A549 (cell line): ENCODE data around the gene GRAMD1A. TPM values are rescaled to one million over a fixed set of nuclear protein-coding genes. Genes with fewer than 3 reads are reported as not detected.

Experiments
- ATAC-seq, 2 experiments: fragments of 200-7000 bp in 1 of 2; fragments of >200 bp in 1 of 2; cut with Nextera tagmentation in 1 of 2; cut with Tn5 transposase in 1 of 2; 3 replicates each; pipeline versions ENCODE4 v1.8.0 to v1.9.1; 2018 to 2020; ENCODE audit warnings: mild to moderate bottlenecking in 1 of 2, moderate library complexity in 1 of 2
- CTCF ChIA-PET: fragments of 300-600 bp; sonication (Branson Sonifier 250); formaldehyde crosslinking; extraction: SDS; loops from one replicate; lab custom pipeline; 2021; ENCODE audit warnings: antibody characterized with exemption, inconsistent platforms; lab: Yijun Ruan, JAX
- POLR2A ChIA-PET: fragments of 350-600 bp; formaldehyde crosslinking; extraction: SDS; loops from one replicate; lab custom pipeline; 2021; ENCODE audit warnings: antibody characterized with exemption, inconsistent platforms; lab: Yijun Ruan, JAX
- DNase-seq, 2 experiments: peaks; one replicate each; pipeline versions ENCODE4 v3.0.0 to v3.0.0-alpha.2; 2011 to 2016; ENCODE audit warnings: low read depth in 1 of 2, low spot score in 1 of 2
- FAIRE-seq: peaks from 2 replicates; lab custom pipeline; 2011; peaks lifted over from hg19 to GRCh38; lab: Jason Lieb, UNC
- H3K27ac ChIP-seq, 2 experiments: fragments of >200 bp; sonication (Bioruptor Twin); formaldehyde crosslinking; 3 replicates each; pipeline ENCODE4 v1.5.1; 2016 to 2017
- H3K4me1 ChIP-seq: fragments of >200 bp; sonication (Bioruptor Twin); formaldehyde crosslinking; 3 replicates; pipeline ENCODE4 v1.6.1; 2016
- H3K4me2 ChIP-seq: fragments of >200 bp; sonication (Bioruptor Twin); formaldehyde crosslinking; 3 replicates; pipeline ENCODE4 v1.6.1; 2016
- H3K4me3 ChIP-seq: fragments of >200 bp; sonication (Bioruptor Twin); formaldehyde crosslinking; 3 replicates; pipeline ENCODE4 v1.5.1; 2016
- H3K9me3 ChIP-seq: fragments of >200 bp; sonication (Bioruptor Twin); formaldehyde crosslinking; 3 replicates; pipeline ENCODE4 v1.6.1; 2016
- BCL3 ChIP-seq: fragments of >200 bp; sonication (Bioruptor Twin); formaldehyde crosslinking; IDR thresholded peaks from 3 replicates; pipeline ENCODE4 v1.6.1; 2016
- CBX2 ChIP-seq: fragments of 200-600 bp; sonication (generic); IDR thresholded peaks from 2 replicates; pipeline ENCODE4 v1.6.1; 2016; ENCODE audit warnings: low read depth, mild to moderate bottlenecking, borderline replicate concordance
- CBX8 ChIP-seq: fragments of 200-600 bp; sonication (generic); IDR thresholded peaks from 2 replicates; pipeline ENCODE4 v1.6.1; 2016
- CHD4 ChIP-seq: fragments of 200-600 bp; sonication (generic); IDR thresholded peaks from 2 replicates; pipeline ENCODE4 v1.6.1; 2016; ENCODE audit warnings: antibody characterized with exemption, mild to moderate bottlenecking, borderline replicate concordance
- EHF ChIP-seq: fragments of 250-450 bp; sonication (Bioruptor Pico); IDR thresholded peaks from 2 replicates; pipeline ENCODE4 v1.5.0; 2020; ENCODE audit warnings: mild to moderate bottlenecking
- EHMT2 ChIP-seq: fragments of 200-600 bp; sonication (generic); IDR thresholded peaks from 2 replicates; pipeline ENCODE4 v1.6.1; 2016; ENCODE audit warnings: antibody characterized with exemption, low read depth, mild to moderate bottlenecking, moderate library complexity
- ELK1 ChIP-seq: fragments of 150-350 bp; IDR thresholded peaks from 2 replicates; pipeline ENCODE4 v1.6.1; 2014; ENCODE audit warnings: low read depth, mild to moderate bottlenecking, low read length
- HES2 ChIP-seq: fragments of >200 bp; sonication (Bioruptor Twin); formaldehyde crosslinking; IDR thresholded peaks from 2 replicates; pipeline ENCODE4 v1.6.1; 2016
- HOXB13 ChIP-seq: fragments of 250-450 bp; sonication (Bioruptor Pico); IDR thresholded peaks from 2 replicates; pipeline ENCODE4 v1.5.0; 2020; ENCODE audit warnings: low read depth, mild to moderate bottlenecking, moderate library complexity
- JUN ChIP-seq, 2 experiments: fragments of >200 bp; sonication (Bioruptor Twin); formaldehyde crosslinking; IDR thresholded peaks; 2 replicates in 1 of 2; 3 replicates in 1 of 2; pipeline ENCODE4 v1.6.1; 2016 to 2017
- JUNB ChIP-seq: fragments of >200 bp; sonication (Bioruptor Twin); formaldehyde crosslinking; IDR thresholded peaks from 2 replicates; pipeline ENCODE4 v1.6.1; 2016
- KDM5A ChIP-seq: fragments of 200-600 bp; sonication (generic); IDR thresholded peaks from 2 replicates; pipeline ENCODE4 v1.6.1; 2016; ENCODE audit warnings: antibody characterized with exemption, mild to moderate bottlenecking
- MAX ChIP-seq: IDR thresholded peaks from 2 replicates; pipeline ENCODE4 v1.6.1; 2012
- MYC ChIP-seq: IDR thresholded peaks from 2 replicates; pipeline ENCODE4 v1.6.1; 2012; ENCODE audit warnings: mild to moderate bottlenecking, inconsistent platforms, low read length, improper control_type of control experiment, borderline replicate concordance
- NPAS2 ChIP-seq: fragments of 250-450 bp; sonication (Bioruptor Pico); IDR thresholded peaks from 2 replicates; pipeline ENCODE4 v1.8.0; 2022; ENCODE audit warnings: mild to moderate bottlenecking, moderate library complexity, borderline replicate concordance
- NR3C1 ChIP-seq: fragments of >200 bp; sonication (Bioruptor Twin); formaldehyde crosslinking; IDR thresholded peaks from 3 replicates; pipeline ENCODE4 v1.6.1; 2017
- PBX3 ChIP-seq: IDR thresholded peaks from 2 replicates; pipeline ENCODE4 v1.6.1; 2012
- POLR2AphosphoS2 ChIP-seq: conservative IDR thresholded peaks from 2 replicates; pipeline ENCODE4 v1.6.1; 2012; ENCODE audit warnings: low read length, improper control_type of control experiment, inconsistent platforms
- REST ChIP-seq: fragments of 200-600 bp; sonication (generic); IDR thresholded peaks from 2 replicates; pipeline ENCODE4 v1.6.1; 2016; ENCODE audit warnings: antibody characterized with exemption, mild to moderate bottlenecking, moderate library complexity
- RFX5 ChIP-seq: fragments of 450-650 bp; IDR thresholded peaks from 2 replicates; pipeline ENCODE4 v1.7.1; 2014; ENCODE audit warnings: antibody characterized with exemption, mild to moderate bottlenecking, moderate library complexity
- RNF2 ChIP-seq: fragments of 200-600 bp; sonication (generic); IDR thresholded peaks from 2 replicates; pipeline ENCODE4 v1.6.1; 2016; ENCODE audit warnings: low read depth, mild to moderate bottlenecking, antibody characterized with exemption, moderate library complexity, borderline replicate concordance
- SREBF2 ChIP-seq: fragments of 450-650 bp; IDR thresholded peaks from 2 replicates; pipeline ENCODE4 v1.6.1; 2014; ENCODE audit warnings: mild to moderate bottlenecking, moderate library complexity
- ZNF302 ChIP-seq: fragments of 250-450 bp; sonication (Bioruptor Pico); IDR thresholded peaks from 2 replicates; pipeline ENCODE4 v1.9.0; 2021; ENCODE audit warnings: inconsistent platforms, mild to moderate bottlenecking, moderate library complexity
- WGBS: methylation state at CpG from one replicate; pipeline ENCODE4 v1.1.6; 2017; ENCODE audit errors: missing lambda C conversion rate; 5-methylcytosine and 5-hydroxymethylcytosine counted together
- polyA plus RNA-seq, 4 experiments: library from polyadenylated mRNA; depleted of rRNA in 3 of 4; stranded (reverse); fragments of >200 nt; fragmentation: RNase III in 1 of 4; extraction: RNeasy Plus Mini Kit Qiagen cat#74134 plus additional on column Dnase treatment in 1 of 4; gene quantifications; 2 replicates in 3 of 4; 3 replicates in 1 of 4; pipeline ENCODE4 v1.2.3, GENCODE V29; 2011 to 2017

GRAMD1A gene
- polyA plus RNA-seq, 2 of the 4 experiments (the other 2 are of a cell fraction), result 128 to 184 TPM

- CTCF ChIA-PET, result interaction anchor here (0.8 to 4.0 kb wide), 17 partner anchors 11 to 425 kb away, joined by 3 to 32 read pairs (median 7); no protein-coding TSS in a partner anchor
- TF ChIP-seq SREBF2 (no peak), HES2 (no peak), MAX (no peak), RFX5 (no peak), POLR2AphosphoS2 (no peak), ZNF302 (CRISPR knock-in tag) (no peak), JUNB (no peak), KDM5A (no peak), MYC (no peak), NR3C1 (no peak), CHD4 (no peak), RNF2 (no peak)
- TF ChIP-seq, all 56 proteins: peak for 0
- WGBS, result 77% methylated on average over 1 of the region's 1 CpG
- Histone ChIP-seq H3K27ac (no peak overlapping the region), H3K4me1 (no peaks in the 10 kb centered on the region), H3K4me3 (no peak overlapping the region), H3K9me3 (peaks cover 22% of the 10 kb centered on the region), H3K4me2 (no peak overlapping the region)
- DNase-seq, result no peak
- peak; percentile 61 for FAIRE-seq
- POLR2A ChIA-PET, result no interaction called here
- no peak for ATAC-seq
Measured at GRCh38 chr19:35069696-35070095, 69.6 kb downstream of the GRAMD1A start.

- Histone ChIP-seq H3K9me3 (peaks cover 22% of the 10 kb centered on the region), H3K27ac (no peak overlapping the region), H3K4me3 (no peak overlapping the region), H3K4me2 (no peak overlapping the region), H3K4me1 (no peaks in the 10 kb centered on the region)
- no peak for ATAC-seq
- no peak for FAIRE-seq
- ChIA-PET POLR2A (no interaction called here), CTCF (interaction anchor here (0.6 to 4.0 kb wide), 21 partner anchors 9 to 98 kb away, joined by 3 to 32 read pairs (median 6); partner anchors contain the start of gene LGI4)
- peak in 1 of 2 experiments; percentile 50 for DNase-seq
- WGBS, result 4% methylated on average over 3 of the region's 3 CpGs
- TF ChIP-seq JUN (IDR thresholded peaks at IDR 0.05), result no peak
- no peak for TF ChIP-seq CBX2
- no peak for TF ChIP-seq PBX3
- no peak for TF ChIP-seq CBX8
- TF ChIP-seq REST, result no peak
Measured at GRCh38 chr19:35070471-35070870, 70.3 kb downstream of the GRAMD1A start.

GRCh38 chr19:35073516-35073915, 73.4 kb downstream of the GRAMD1A start:
- ATAC-seq (peak; percentile 16 to 28; a peak in 2 of 6 replicates), DNase-seq (no peak), FAIRE-seq (no peak)
- H3K4me1 ChIP-seq, result no peaks in the 10 kb centered on the region
- no peak overlapping the region for H3K27ac ChIP-seq
- peaks cover 22% of the 10 kb centered on the region for H3K9me3 ChIP-seq
- ChIA-PET CTCF (interaction anchor here (1.1 to 2.9 kb wide), 4 partner anchors 10 to 29 kb away, joined by 3 to 13 read pairs (median 8); no protein-coding TSS in a partner anchor), POLR2A (no interaction called here)
- WGBS, result 44% methylated on average over 10 of the region's 10 CpGs
- H3K4me3 ChIP-seq, result no peak overlapping the region
- no peak overlapping the region for H3K4me2 ChIP-seq
- TF ChIP-seq JUNB (no peak), HES2 (no peak), RNF2 (no peak), ELK1 (no peak), SREBF2 (no peak), EHF (no peak), HOXB13 (no peak), BCL3 (no peak), EHMT2 (no peak), NPAS2 (CRISPR knock-in tag) (no peak)
